Measurements from ENCODE around the gene ANO4. TPM values are rescaled to one million over a fixed set of nuclear protein-coding genes. Genes with fewer than 3 reads are reported as not detected.

Gene ANO4
- total and polyA plus RNA-seq, 8 donors = 2.0 to 6.9 (median 4.7) TPM; not detected in 1

DNA sequence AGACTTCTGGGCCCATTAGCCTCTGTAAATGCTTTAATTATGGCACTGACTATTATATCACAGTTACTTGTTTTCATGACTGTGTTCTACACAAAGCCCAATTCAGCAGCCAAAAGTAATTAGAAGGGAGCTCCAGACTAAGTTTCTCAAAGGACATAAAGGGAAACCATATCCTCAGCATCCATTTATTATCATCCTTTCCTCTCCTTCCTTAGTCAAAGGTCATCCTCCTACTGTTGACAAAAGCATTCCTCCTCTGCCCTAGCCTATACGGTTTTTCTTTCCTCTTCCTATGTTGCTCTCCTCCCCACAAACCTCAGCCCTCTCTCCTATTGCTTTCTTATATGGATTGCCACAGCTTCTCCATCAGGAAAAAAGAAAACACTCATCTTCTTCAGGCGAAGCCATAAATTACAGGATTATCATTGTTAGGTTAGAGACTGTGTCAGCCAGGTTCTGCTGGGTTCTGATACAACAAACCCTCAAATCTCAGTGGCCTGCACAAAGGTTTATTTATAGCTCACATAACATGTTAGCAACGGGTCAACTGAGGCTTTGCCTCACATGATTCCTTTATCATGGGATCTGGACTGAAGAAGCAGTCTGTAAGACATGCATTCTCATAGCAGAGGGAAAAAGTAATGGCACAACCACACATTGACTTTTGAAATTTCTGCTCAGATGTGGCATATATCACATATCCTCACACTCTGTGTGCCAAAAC, 208.3 kb downstream of the ANO4 start:
- Histone ChIP-seq H3K36me3 (no peaks in the 10 kb centered on the region), H3K9me3 (no peaks in the 10 kb centered on the region), H3K4me3 (no peak overlapping the region), H3K4me1 (no peaks in the 10 kb centered on the region), H3K27ac (no peak overlapping the region), H3K27me3 (no peaks in the 10 kb centered on the region)
- intact Hi-C loops (cut with DNase I) = no loop called here
- ATAC-seq = no peak
- DNase-seq = no peak
- TF ChIP-seq, protein P1, sequence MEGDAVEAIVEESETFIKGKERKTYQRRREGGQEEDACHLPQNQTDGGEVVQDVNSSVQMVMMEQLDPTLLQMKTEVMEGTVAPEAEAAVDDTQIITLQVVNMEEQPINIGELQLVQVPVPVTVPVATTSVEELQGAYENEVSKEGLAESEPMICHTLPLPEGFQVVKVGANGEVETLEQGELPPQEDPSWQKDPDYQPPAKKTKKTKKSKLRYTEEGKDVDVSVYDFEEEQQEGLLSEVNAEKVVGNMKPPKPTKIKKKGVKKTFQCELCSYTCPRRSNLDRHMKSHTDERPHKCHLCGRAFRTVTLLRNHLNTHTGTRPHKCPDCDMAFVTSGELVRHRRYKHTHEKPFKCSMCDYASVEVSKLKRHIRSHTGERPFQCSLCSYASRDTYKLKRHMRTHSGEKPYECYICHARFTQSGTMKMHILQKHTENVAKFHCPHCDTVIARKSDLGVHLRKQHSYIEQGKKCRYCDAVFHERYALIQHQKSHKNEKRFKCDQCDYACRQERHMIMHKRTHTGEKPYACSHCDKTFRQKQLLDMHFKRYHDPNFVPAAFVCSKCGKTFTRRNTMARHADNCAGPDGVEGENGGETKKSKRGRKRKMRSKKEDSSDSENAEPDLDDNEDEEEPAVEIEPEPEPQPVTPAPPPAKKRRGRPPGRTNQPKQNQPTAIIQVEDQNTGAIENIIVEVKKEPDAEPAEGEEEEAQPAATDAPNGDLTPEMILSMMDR (IDR thresholded peaks at IDR 0.05) = no peak

DNA sequence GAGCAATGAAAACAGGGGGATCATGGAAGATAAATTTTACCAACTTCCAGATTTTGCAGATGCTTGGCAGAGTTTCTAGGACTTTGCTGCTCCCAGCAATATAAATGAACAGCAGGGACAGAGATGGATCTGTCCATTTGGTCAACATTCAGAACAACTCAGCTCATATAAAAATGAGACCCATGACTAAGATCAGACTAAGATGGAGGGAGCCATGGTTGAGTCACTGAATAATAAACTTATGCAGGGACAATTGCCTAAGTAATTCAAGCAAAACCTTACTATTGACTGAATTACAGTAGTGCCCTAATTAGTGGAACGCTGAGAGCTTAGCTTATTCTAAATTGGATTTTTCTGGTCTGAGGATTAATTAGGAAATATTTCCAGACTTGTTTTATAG, 210.3 kb downstream of the ANO4 start:
- Histone ChIP-seq H3K27me3 (no peaks in the 10 kb centered on the region), H3K27ac (no peak overlapping the region), H3K36me3 (no peaks in the 10 kb centered on the region), H3K4me1 (no peaks in the 10 kb centered on the region), H3K4me3 (no peak overlapping the region), H3K9me3 (peaks cover 0 to 14% of the 10 kb centered on the region in 2 donors)
- intact Hi-C loops (cut with DNase I) = no loop called here
- TF ChIP-seq, protein P1 (IDR thresholded peaks at IDR 0.05) = no peak
- no peak for DNase-seq
- ATAC-seq = no peak

GRCh38 chr12:101009274-101009673, 214.7 kb downstream of the ANO4 start:
- DNase-seq (no peak), ATAC-seq (no peak)
- peaks cover 0 to 27% of the 10 kb centered on the region in 2 donors for H3K9me3 ChIP-seq
- H3K27ac ChIP-seq = no peak overlapping the region
- intact Hi-C loops (cut with DNase I) = no loop called here
- H3K27me3 ChIP-seq = no peaks in the 10 kb centered on the region
- H3K36me3 ChIP-seq = no peaks in the 10 kb centered on the region
- TF ChIP-seq, protein P1 (IDR thresholded peaks at IDR 0.05) = no peak
- H3K4me1 ChIP-seq = no peaks in the 10 kb centered on the region
- no peak overlapping the region for H3K4me3 ChIP-seq

DNA sequence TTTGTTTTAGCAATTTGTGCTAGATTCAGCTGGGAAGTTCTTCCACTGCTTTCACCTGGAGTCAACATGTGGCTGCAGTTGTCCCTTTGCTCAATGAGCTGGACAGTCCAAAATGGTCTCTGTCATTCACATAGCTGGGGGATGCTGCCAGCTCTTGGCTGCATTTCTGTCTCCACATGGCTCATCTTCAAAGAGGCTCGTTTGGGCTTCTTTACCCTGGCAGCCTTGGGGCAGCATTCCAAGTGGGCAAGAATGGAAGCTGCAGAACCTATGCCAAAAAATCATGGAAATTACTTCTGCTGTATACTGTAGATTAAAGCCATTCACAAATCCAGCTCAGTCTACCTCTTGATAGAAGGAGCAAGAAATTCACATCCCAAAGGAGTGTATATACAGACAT, 216.3 kb downstream of the ANO4 start:
- Histone ChIP-seq H3K36me3 (no peaks in the 10 kb centered on the region), H3K27ac (no peak overlapping the region), H3K4me3 (no peak overlapping the region), H3K27me3 (no peaks in the 10 kb centered on the region), H3K9me3 (peaks cover 0 to 27% of the 10 kb centered on the region in 2 donors), H3K4me1 (no peaks in the 10 kb centered on the region)
- DNase-seq = no peak
- ATAC-seq = no peak
- TF ChIP-seq, protein P1 (IDR thresholded peaks at IDR 0.05) = no peak
- intact Hi-C loops (cut with DNase I) = no loop called here

- TF ChIP-seq, protein P1 (IDR thresholded peaks at IDR 0.05) = no peak
- no peaks in the 10 kb centered on the region for H3K27me3 ChIP-seq
- no peaks in the 10 kb centered on the region for H3K4me1 ChIP-seq
- H3K36me3 ChIP-seq = no peaks in the 10 kb centered on the region
- DNase-seq (no peak), ATAC-seq (no peak)
- H3K4me3 ChIP-seq = no peak overlapping the region
- intact Hi-C loops (cut with DNase I) = no loop called here
- no peak overlapping the region for H3K27ac ChIP-seq
- H3K9me3 ChIP-seq = peaks cover 0 to 22% of the 10 kb centered on the region in 2 donors
These were observed 219.4 kb downstream of the ANO4 start for GRCh38 chr12:101013993-101014392.
